Iris pigment epithelial cell (primary cell): ENCODE data around the gene SLC6A5.

Experiments used
- DNase-seq: peaks from one replicate; pipeline ENCODE4 v3.0.0-alpha.2; 2011; ENCODE audit warnings: low read depth

Gene SLC6A5

GRCh38 chr11:20621679-20622078, 22.3 kb downstream of the SLC6A5 start:
- no peak for DNase-seq

- DNase-seq: no peak
Measured at GRCh38 chr11:20623252-20623651, 23.8 kb downstream of the SLC6A5 start.

GRCh38 chr11:20626279-20626678, 26.9 kb downstream of the SLC6A5 start:
- no peak for DNase-seq

- no peak for DNase-seq
Measured at GRCh38 chr11:20627026-20627425, 27.6 kb downstream of the SLC6A5 start.

GRCh38 chr11:20627701-20628100, 28.3 kb downstream of the SLC6A5 start:
- no peak for DNase-seq

- DNase-seq: no peak
Measured at GRCh38 chr11:20631519-20632168, 32.2 kb downstream of the SLC6A5 start.

- no peak for DNase-seq
Measured at GRCh38 chr11:20632169-20632532, 32.7 kb downstream of the SLC6A5 start.

GRCh38 chr11:20634044-20634443, 34.6 kb downstream of the SLC6A5 start:
- DNase-seq: no peak

GRCh38 chr11:20634781-20635180, 35.4 kb downstream of the SLC6A5 start:
- DNase-seq: no peak

- DNase-seq: no peak
Measured at GRCh38 chr11:20638074-20638473, 38.7 kb downstream of the SLC6A5 start.

- no peak for DNase-seq
Measured at GRCh38 chr11:20639688-20640087, 40.3 kb downstream of the SLC6A5 start.

- no peak for DNase-seq
Measured at GRCh38 chr11:20640401-20640800, 41.0 kb downstream of the SLC6A5 start.

GRCh38 chr11:20644360-20644759, 45.0 kb downstream of the SLC6A5 start:
- no peak for DNase-seq

GRCh38 chr11:20647976-20648565, 48.7 kb downstream of the SLC6A5 start:
- DNase-seq: peak; percentile 24

- no peak for DNase-seq
Measured at GRCh38 chr11:20652150-20652806, 52.9 kb downstream of the SLC6A5 start.

GRCh38 chr11:20654038-20654437, 54.6 kb downstream of the SLC6A5 start:
- no peak for DNase-seq

GRCh38 chr11:20656901-20657300, 57.5 kb downstream of the SLC6A5 start:
- DNase-seq: no peak

- DNase-seq: no peak
Measured at GRCh38 chr11:20658135-20658534, 58.7 kb downstream of the SLC6A5 start.

- no peak for DNase-seq
Measured at GRCh38 chr11:20661445-20661844, 62.0 kb downstream of the SLC6A5 start.

GRCh38 chr11:20661850-20662249, 62.4 kb downstream of the SLC6A5 start:
- DNase-seq: no peak

GRCh38 chr11:20668131-20668809, 68.9 kb downstream of the SLC6A5 start:
- no peak for DNase-seq

- no peak for DNase-seq
Measured at GRCh38 chr11:20668844-20669819, 69.7 kb downstream of the SLC6A5 start, which contains the start of gene NELL1. Gene NELL1 (plus strand): TSS chr11:20669586.
